Suprapubic skin (tissue), 4 donors: ENCODE data around the gene CALML3. TPM values are rescaled to one million over a fixed set of nuclear protein-coding genes. Genes with fewer than 3 reads are reported as not detected.

Experiments used
- DNase-seq, 2 donors: peaks; one replicate each; pipeline ENCODE4 v3.0.0-alpha.2; 2019; ENCODE audit warnings: low spot score in 2 of 2
- H3K27ac ChIP-seq: fragments of 200-600 bp; sonication (generic); one replicate; pipeline ENCODE4 v1.5.1; 2019
- H3K27me3 ChIP-seq: fragments of 200-600 bp; sonication (generic); one replicate; pipeline ENCODE4 v1.5.1; 2019
- H3K36me3 ChIP-seq: fragments of 200-600 bp; sonication (generic); one replicate; pipeline ENCODE4 v1.5.1; 2019
- H3K4me1 ChIP-seq: fragments of 200-600 bp; sonication (generic); one replicate; pipeline ENCODE4 v1.5.1; 2019
- H3K4me3 ChIP-seq: fragments of 200-600 bp; sonication (generic); one replicate; pipeline ENCODE4 v1.5.1; 2019; ENCODE audit warnings: mild to moderate bottlenecking
- H3K9me3 ChIP-seq: fragments of 200-600 bp; sonication (generic); one replicate; pipeline ENCODE4 v1.5.1; 2019
- CTCF ChIP-seq, 2 donors: fragments of 200-600 bp in 1 of 2; fragments of 450-650 bp in 1 of 2; sonication (generic) in 1 of 2; IDR thresholded peaks; one replicate each; pipeline ENCODE4 v1.5.1; 2016 to 2019; ENCODE audit warnings: antibody characterized with exemption in 2 of 2, mild to moderate bottlenecking in 1 of 2, moderate library complexity in 1 of 2
- EP300 ChIP-seq: sonication (generic); formaldehyde crosslinking; IDR thresholded peaks from one replicate; pipeline ENCODE4 v1.6.1; 2017; ENCODE audit warnings: antibody characterized with exemption
- POLR2A ChIP-seq, 2 donors: fragments of 450-650 bp; IDR thresholded peaks; one replicate each; pipeline ENCODE4 v1.6.1; 2017; ENCODE audit warnings: antibody characterized with exemption in 2 of 2, mild to moderate bottlenecking in 2 of 2, moderate library complexity in 2 of 2
- POLR2AphosphoS5 ChIP-seq, 3 donors: sonication (generic); formaldehyde crosslinking; IDR thresholded peaks; one replicate each; pipeline ENCODE4 v1.6.1; 2017; ENCODE audit warnings: antibody characterized with exemption in 3 of 3
- WGBS: methylation state at CpG from one replicate; pipeline ENCODE4 v1.1.5; 2018; 5-methylcytosine and 5-hydroxymethylcytosine counted together
- total RNA-seq, 4 donors: library from RNA; depleted of rRNA; stranded (reverse); fragments of >200 nt; gene quantifications; one replicate each; pipeline ENCODE4 v1.1.0, GENCODE V29; 2016

The CALML3 gene
- total RNA-seq, 4 donors from 2014 or later: 27.4 to 296 (median 105) TPM

GRCh38 chr10:5571826-5572225, 47.1 kb downstream of the CALML3 start:
- H3K4me3 ChIP-seq: no peak overlapping the region
- H3K27ac ChIP-seq: no peak overlapping the region
- TF ChIP-seq POLR2A (IDR thresholded peaks at IDR 0.05) (no peak), EP300 (no peak), CTCF (IDR thresholded peaks at IDR 0.05) (no peak), POLR2AphosphoS5 (IDR thresholded peaks at IDR 0.05) (no peak)
- H3K27me3 ChIP-seq: no peaks in the 10 kb centered on the region
- WGBS: 93% methylated on average over 6 of the region's 6 CpGs
- no peak for DNase-seq
- H3K36me3 ChIP-seq: no peaks in the 10 kb centered on the region
- peaks cover 17% of the 10 kb centered on the region for H3K4me1 ChIP-seq
- H3K9me3 ChIP-seq: no peaks in the 10 kb centered on the region

- no peaks in the 10 kb centered on the region for H3K27me3 ChIP-seq
- H3K4me1 ChIP-seq: peaks cover 17% of the 10 kb centered on the region
- no peak overlapping the region for H3K4me3 ChIP-seq
- no peaks in the 10 kb centered on the region for H3K9me3 ChIP-seq
- no peak overlapping the region for H3K27ac ChIP-seq
- WGBS: 91% methylated on average over 10 of the region's 10 CpGs
- no peak for DNase-seq
- TF ChIP-seq CTCF (IDR thresholded peaks at IDR 0.05) (no peak), EP300 (no peak), POLR2AphosphoS5 (IDR thresholded peaks at IDR 0.05) (no peak), POLR2A (IDR thresholded peaks at IDR 0.05) (no peak)
- H3K36me3 ChIP-seq: no peaks in the 10 kb centered on the region
Observed at GRCh38 chr10:5573319-5573950, 48.7 kb downstream of the CALML3 start.

GRCh38 chr10:5573968-5574641, 49.3 kb downstream of the CALML3 start:
- Histone ChIP-seq H3K4me1 (peaks cover 17% of the 10 kb centered on the region), H3K27me3 (no peaks in the 10 kb centered on the region), H3K36me3 (no peaks in the 10 kb centered on the region), H3K27ac (no peak overlapping the region), H3K9me3 (no peaks in the 10 kb centered on the region), H3K4me3 (no peak overlapping the region)
- TF ChIP-seq EP300 (no peak), CTCF (IDR thresholded peaks at IDR 0.05) (no peak), POLR2AphosphoS5 (IDR thresholded peaks at IDR 0.05) (no peak), POLR2A (IDR thresholded peaks at IDR 0.05) (no peak)
- WGBS: 92% methylated on average over 18 of the region's 20 CpGs
- DNase-seq: peak in 1 of 2 donors; percentile 42

GRCh38 chr10:5574642-5575131, 49.9 kb downstream of the CALML3 start:
- TF ChIP-seq POLR2A (IDR thresholded peaks at IDR 0.05): no peak
- TF ChIP-seq CTCF (IDR thresholded peaks at IDR 0.05): no peak
- no peak for TF ChIP-seq POLR2AphosphoS5 (IDR thresholded peaks at IDR 0.05)
- no peak for TF ChIP-seq EP300
- Histone ChIP-seq H3K9me3 (no peaks in the 10 kb centered on the region), H3K4me1 (peaks cover 17% of the 10 kb centered on the region), H3K4me3 (no peak overlapping the region), H3K27ac (no peak overlapping the region), H3K36me3 (no peaks in the 10 kb centered on the region), H3K27me3 (no peaks in the 10 kb centered on the region)
- DNase-seq: no peak
- 86% methylated on average over 12 of the region's 14 CpGs for WGBS

GRCh38 chr10:5575144-5575481, 50.4 kb downstream of the CALML3 start:
- Histone ChIP-seq H3K4me1 (peaks cover 17% of the 10 kb centered on the region), H3K9me3 (no peaks in the 10 kb centered on the region), H3K27ac (no peak overlapping the region), H3K27me3 (no peaks in the 10 kb centered on the region), H3K4me3 (no peak overlapping the region), H3K36me3 (no peaks in the 10 kb centered on the region)
- TF ChIP-seq POLR2AphosphoS5 (IDR thresholded peaks at IDR 0.05) (no peak), POLR2A (IDR thresholded peaks at IDR 0.05) (no peak), EP300 (no peak), CTCF (IDR thresholded peaks at IDR 0.05) (no peak)
- no peak for DNase-seq
- WGBS: 68% methylated on average over 9 of the region's 9 CpGs
